MM.1S (cell line): ENCODE results near the gene FCHO1.

ENCODE experiments used
- CTCF ChIP-seq: fragments of 300-600 bp; sonication (generic); IDR thresholded peaks from 2 replicates; pipeline ENCODE4 v1.5.1; 2016; ENCODE audit warnings: antibody characterized with exemption, low read length, mixed read lengths
- EZH2 ChIP-seq: fragments of 300-600 bp; sonication (generic); optimal IDR thresholded peaks from 2 replicates; pipeline ENCODE3; 2017; ENCODE audit warnings: low read depth, mild to moderate bottlenecking, antibody characterized with exemption, low read length, mixed read lengths
- EZH2phosphoT487 ChIP-seq: fragments of 300-600 bp; sonication (generic); IDR thresholded peaks from 2 replicates; pipeline ENCODE4 v1.6.1; 2018; ENCODE audit warnings: antibody characterized with exemption, low read length

GRCh38 chr19:17811103-17811502 is 59.8 kb downstream of the FCHO1 start:
- TF ChIP-seq CTCF = no peak
- TF ChIP-seq EZH2 = no peak
- no peak for TF ChIP-seq EZH2phosphoT487
